GM12878 (cell line): ENCODE measurements around the gene CAMTA1. TPM values are rescaled to one million over a fixed set of nuclear protein-coding genes. Genes with fewer than 3 reads are reported as not detected.

Experiments
- ATAC-seq: fragments of 200-7000 bp; cut with Tn5 transposase; 3 replicates; pipeline ENCODE4 v1.9.1; 2020; ENCODE audit warnings: mild to moderate bottlenecking, moderate library complexity
- BruUV-seq: library from RNA; stranded (reverse); fragments of 400-500 nt; replicated peaks from 2 replicates; lab custom pipeline; 2021; lab: Mats Ljungman, UMichigan
- CTCF ChIA-PET: fragments of 300-600 bp; sonication (Branson Sonifier 250); formaldehyde crosslinking; extraction: SDS; loops from one replicate; lab custom pipeline; 2021; ENCODE audit warnings: inconsistent platforms; lab: Yijun Ruan, JAX
- POLR2A ChIA-PET: fragments of 350-600 bp; formaldehyde crosslinking; extraction: SDS; loops from one replicate; lab custom pipeline; 2021; ENCODE audit warnings: inconsistent platforms; lab: Charles Lee
- RAD21 ChIA-PET: fragments of 300-600 bp; sonication (Branson Sonifier 250); formaldehyde crosslinking; loops from one replicate; lab custom pipeline; 2023; ENCODE audit warnings: antibody characterized with exemption; ENCODE audit not compliant: unreplicated experiment; lab: Charles Lee
- SMC1A ChIA-PET: fragments of 300-600 bp; sonication (Branson Sonifier 250); formaldehyde crosslinking; loops from one replicate; lab custom pipeline; 2023; ENCODE audit not compliant: unreplicated experiment, uncharacterized antibody; lab: Charles Lee
- DNase-seq: peaks from one replicate; pipeline ENCODE4 v3.0.0-alpha.2; 2011; ENCODE audit warnings: low read depth, low spot score
- FAIRE-seq: peaks from 3 replicates; lab custom pipeline; 2011; peaks lifted over from hg19 to GRCh38; lab: Jason Lieb, UNC
- H2AFZ ChIP-seq: 2 replicates; pipeline ENCODE4 v1.6.0; 2011; ENCODE audit warnings: low read depth, low read length, control low read depth; ENCODE audit not compliant: control insufficient read depth
- H3K27ac ChIP-seq: 2 replicates; pipeline ENCODE4 v1.5.1; 2011; ENCODE audit warnings: control low read depth; ENCODE audit not compliant: control insufficient read depth, insufficient read depth
- H3K27me3 ChIP-seq, 2 experiments: replicated peaks in 1 of 2; 2 replicates each; pipeline versions ENCODE4 v1.6.0 to v1.6.1; 2011; ENCODE audit warnings: low read length in 1 of 2; ENCODE audit not compliant: control insufficient read depth in 2 of 2, insufficient read depth in 2 of 2
- H3K36me3 ChIP-seq, 2 experiments: 2 replicates each; pipeline ENCODE4 v1.5.1; 2011; ENCODE audit warnings: low read length in 1 of 2; ENCODE audit not compliant: control insufficient read depth in 2 of 2, insufficient read depth in 2 of 2
- H3K4me1 ChIP-seq: 2 replicates; pipeline ENCODE4 v1.6.1; 2011; ENCODE audit warnings: mild to moderate bottlenecking, low read length, moderate library complexity, mixed read lengths; ENCODE audit not compliant: control insufficient read depth, insufficient read depth
- H3K4me2 ChIP-seq: 2 replicates; pipeline ENCODE4 v1.6.0; 2011; ENCODE audit warnings: control low read depth; ENCODE audit not compliant: control insufficient read depth, insufficient read depth
- H3K4me3 ChIP-seq: fragments of 200-600 bp; sonication (generic); 2 replicates; pipeline ENCODE4 v1.5.1; 2016
- H3K79me2 ChIP-seq: 2 replicates; pipeline ENCODE4 v1.6.0; 2011; ENCODE audit warnings: low read length; ENCODE audit not compliant: control insufficient read depth, insufficient read depth
- H3K9ac ChIP-seq: 2 replicates; pipeline ENCODE4 v1.8.0; 2011; ENCODE audit warnings: low read length, control low read depth, mixed read lengths; ENCODE audit not compliant: control insufficient read depth, insufficient read depth
- H3K9me3 ChIP-seq: replicated peaks from 3 replicates; pipeline ENCODE4 v1.5.1; 2011; ENCODE audit warnings: mild to moderate bottlenecking, low read length; ENCODE audit not compliant: control insufficient read depth, insufficient read depth
- H4K20me1 ChIP-seq: 2 replicates; pipeline ENCODE4 v1.6.0; 2011; ENCODE audit not compliant: control insufficient read depth, insufficient read depth
- ATF7 ChIP-seq: fragments of 450-650 bp; IDR thresholded peaks from 2 replicates; pipeline ENCODE4 v1.6.1; 2016; ENCODE audit warnings: low read depth, mild to moderate bottlenecking
- DPF2 ChIP-seq: fragments of 450-650 bp; IDR thresholded peaks from 2 replicates; pipeline ENCODE4 v1.6.1; 2017; ENCODE audit warnings: mild to moderate bottlenecking
- EP300 ChIP-seq, 2 experiments: fragments of 150-350 bp in 1 of 2; IDR thresholded peaks; 2 replicates each; pipeline ENCODE4 v1.6.1; 2011 to 2012; ENCODE audit warnings: low read depth in 2 of 2, low read length in 2 of 2, borderline replicate concordance in 1 of 2, improper control_type of control experiment in 1 of 2, inconsistent platforms in 1 of 2; ENCODE audit not compliant: control insufficient read depth in 1 of 2
- ETV6 ChIP-seq, 2 experiments: fragments of 450-650 bp in 1 of 2; IDR thresholded peaks in 1 of 2; conservative IDR thresholded peaks in 1 of 2; 2 replicates each; pipeline ENCODE4 v1.6.1; 2014; ENCODE audit warnings: antibody characterized with exemption in 1 of 2, borderline replicate concordance in 1 of 2, low read depth in 1 of 2, mild to moderate bottlenecking in 1 of 2, moderate library complexity in 1 of 2
- HDGF ChIP-seq: fragments of 450-650 bp; IDR thresholded peaks from 2 replicates; pipeline ENCODE4 v1.6.1; 2016; ENCODE audit warnings: antibody characterized with exemption
- JUNB ChIP-seq: IDR thresholded peaks from 2 replicates; pipeline ENCODE4 v1.6.1; 2016; ENCODE audit warnings: antibody characterized with exemption, mild to moderate bottlenecking
- PAX8 ChIP-seq: fragments of 450-650 bp; IDR thresholded peaks from 2 replicates; pipeline ENCODE4 v1.6.1; 2017; ENCODE audit warnings: mild to moderate bottlenecking, moderate library complexity
- SIX5 ChIP-seq: IDR thresholded peaks from 2 replicates; pipeline ENCODE4 v1.6.1; 2011; ENCODE audit warnings: mild to moderate bottlenecking, low read depth, low read length, moderate library complexity; ENCODE audit not compliant: severe bottlenecking
- SMAD5 ChIP-seq: IDR thresholded peaks from 2 replicates; pipeline ENCODE4 v1.6.1; 2016; ENCODE audit warnings: antibody characterized with exemption, low read depth
- YBX1 ChIP-seq: fragments of 450-650 bp; IDR thresholded peaks from 2 replicates; pipeline ENCODE4 v1.6.1; 2016; ENCODE audit warnings: antibody characterized with exemption
- YY1 ChIP-seq: IDR thresholded peaks from 2 replicates; pipeline ENCODE4 v1.6.1; 2011; ENCODE audit warnings: low read depth, mild to moderate bottlenecking, low read length
- ZBTB4 ChIP-seq: fragments of 450-650 bp; formaldehyde crosslinking; IDR thresholded peaks from 2 replicates; pipeline ENCODE4 v1.4.0; 2022; ENCODE audit warnings: mild to moderate bottlenecking, moderate library complexity
- ZNF24 ChIP-seq: fragments of 450-650 bp; IDR thresholded peaks from 2 replicates; pipeline ENCODE4 v1.6.1; 2017; ENCODE audit warnings: antibody characterized with exemption, mild to moderate bottlenecking
- ZNF592 ChIP-seq: fragments of 450-650 bp; IDR thresholded peaks from 2 replicates; pipeline ENCODE4 v1.6.1; 2017; ENCODE audit warnings: mild to moderate bottlenecking, moderate library complexity
- WGBS: methylation state at CpG from one replicate; pipeline ENCODE4 v1.1.6; 2016; ENCODE audit warnings: low lambda C conversion rate; ENCODE audit not compliant: insufficient replicate concordance, insufficient coverage; ENCODE audit errors: missing lambda C conversion rate; 5-methylcytosine and 5-hydroxymethylcytosine counted together
- in situ Hi-C: fragments of 300-500 bp; cut with MboI; formaldehyde crosslinking; loops from 9 replicates; pipeline ENCODE4 v1.14.3; 2018; ENCODE audit warnings: mixed read lengths
- intact Hi-C: fragments of 100-400 bp; cut with micrococcal nuclease; formaldehyde crosslinking; loops from one replicate; pipeline ENCODE4 v1.14.2; 2022; ENCODE audit not compliant: unreplicated experiment
- polyA plus RNA-seq, 11 experiments: library from polyadenylated mRNA; depleted of rRNA in 4 of 11; unstranded in 6 of 11; stranded (reverse) in 5 of 11; fragments of >200 nt; fragmentation: Nextera tagmentation in 4 of 11; fragmentation: Illumina TruSeq in 1 of 11; extraction: Ambion mirVana in 4 of 11; extraction: Trizol in 1 of 11; gene quantifications; 1 replicate in 1 of 11; 2 replicates in 10 of 11; pipeline versions ENCODE4 v1.2.1 to v1.2.3, GENCODE V29; 2011 to 2016; ENCODE audit warnings: inconsistent platforms in 2 of 11, missing spikeins in 2 of 11, low read depth in 1 of 11
- total RNA-seq, 4 experiments: library from RNA; depleted of rRNA in 3 of 4; stranded (reverse); fragments of >200 nt in 3 of 4; fragmentation: Illumina TruSeq in 1 of 4; extraction: Trizol in 1 of 4; gene quantifications; 2 replicates each; pipeline versions ENCODE4 v1.2.1 to v1.2.3, GENCODE V29; 2013 to 2021

CAMTA1 gene
- total and polyA plus RNA-seq, 10 of the 15 experiments (the other 5 are each of a cell fraction or from before 2014, with no cell fraction given), result 37.7 to 148 (median 76.4) TPM

GRCh38 chr1:7441143-7441841 is 656.0 kb downstream of the CAMTA1 start:
- in situ Hi-C loops, result no loop called here
- H3K79me2 ChIP-seq, result no peaks in the 10 kb centered on the region
- no peaks in the 10 kb centered on the region for H4K20me1 ChIP-seq
- WGBS, result 37% methylated on average over 12 of the region's 16 CpGs
- RAD21 ChIA-PET, result no interaction called here
- TF ChIP-seq ZBTB4 (CRISPR knock-in tag) (no peak), EP300 (IDR thresholded peaks at IDR 0.05; ENCODE audit: borderline replicate concordance in 1 of 2, control insufficient read depth in 1 of 2, low read depth in 2 of 2, low read length in 2 of 2) (no peak), PAX8 (no peak), SMAD5 (no peak), HDGF (no peak), JUNB (no peak), ZNF592 (no peak), ZNF24 (no peak), YBX1 (no peak), ETV6 (conservative IDR thresholded peaks at IDR 0.05 in 1 of 2, IDR thresholded peaks at IDR 0.05 in 1 of 2; ENCODE audit: borderline replicate concordance in 1 of 2, low read depth in 1 of 2) (no peak), ATF7 (no peak), SIX5 (no peak), YY1 (no peak), DPF2 (no peak)
- TF ChIP-seq, all 136 proteins: peak for 0
- Histone ChIP-seq H3K4me2 (no peak overlapping the region), H3K9me3 (no peaks in the 10 kb centered on the region; the same call in 2 of the 3 replicates), H2AFZ (no peak overlapping the region), H3K4me1 (no peaks in the 10 kb centered on the region; the same call in 1 of the 2 replicates), H3K27ac (no peak overlapping the region), H3K4me3 (no peak overlapping the region), H3K27me3 (no peaks in the 10 kb centered on the region), H3K9ac (no peak overlapping the region), H3K36me3 (no peaks in the 10 kb centered on the region)
- no peak for FAIRE-seq
- ATAC-seq, result no peak
- CTCF ChIA-PET, result no interaction called here
- intact Hi-C loops, result no loop called here
- SMC1A ChIA-PET, result no interaction called here
- POLR2A ChIA-PET, result no interaction called here
- DNase-seq, result no peak
- no TSS peak for BruUV-seq
